WTC11 (cell line): Measurements from ENCODE around the gene SERPIND1. TPM values are rescaled to one million over a fixed set of nuclear protein-coding genes. Genes with fewer than 3 reads are reported as not detected.

Experiments
- ATAC-seq: fragments of 200-7000 bp; cut with Tn5 transposase; 2 replicates; pipeline ENCODE4 v1.10.0; 2021; ENCODE audit warnings: mild to moderate bottlenecking, moderate library complexity
- CTCF ChIA-PET: fragments of 300-600 bp; sonication (Branson Sonifier 250); formaldehyde crosslinking; loops from one replicate; lab custom pipeline; 2021; ENCODE audit warnings: antibody characterized with exemption; lab: Charles Lee
- POLR2A ChIA-PET: fragments of 350-600 bp; sonication (Branson Sonifier 250); formaldehyde crosslinking; loops from one replicate; lab custom pipeline; 2021; ENCODE audit warnings: antibody characterized with exemption; lab: Charles Lee
- DNase-seq: peaks from one replicate; pipeline ENCODE4 v3.0.0; 2021; ENCODE audit warnings: low spot score
- H3K27ac Mint-ChIP-seq: 2 replicates; pipeline ENCODE4 v1.8.0; 2021; ENCODE audit warnings: mixed read lengths
- H3K27me3 Mint-ChIP-seq: 2 replicates; pipeline ENCODE4 v1.8.0; 2021; ENCODE audit warnings: low read depth, mild to moderate bottlenecking, moderate library complexity, mixed read lengths
- H3K36me3 Mint-ChIP-seq: 2 replicates; pipeline ENCODE4 v1.8.0; 2021; ENCODE audit warnings: mixed read lengths
- H3K4me1 Mint-ChIP-seq: 2 replicates; pipeline ENCODE4 v1.8.0; 2022; ENCODE audit warnings: mixed read lengths
- H3K4me3 Mint-ChIP-seq: 2 replicates; pipeline ENCODE4 v1.8.0; 2021; ENCODE audit warnings: mild to moderate bottlenecking, moderate library complexity, mixed read lengths
- H3K9me3 Mint-ChIP-seq: 2 replicates; pipeline ENCODE4 v1.8.0; 2021; ENCODE audit warnings: mixed read lengths
- ATF1 ChIP-seq: sonication (generic); formaldehyde crosslinking; IDR thresholded peaks from 2 replicates; pipeline ENCODE4 v1.8.1; 2023; ENCODE audit warnings: mild to moderate bottlenecking, moderate library complexity, missing genetic modification reagents
- ETV6 ChIP-seq: sonication (generic); formaldehyde crosslinking; IDR thresholded peaks from 2 replicates; pipeline ENCODE4 v1.8.1; 2022; ENCODE audit warnings: mild to moderate bottlenecking, missing genetic modification reagents
- FOXJ3 ChIP-seq: sonication (generic); formaldehyde crosslinking; IDR thresholded peaks from 2 replicates; pipeline ENCODE4 v1.9.0; 2021; ENCODE audit warnings: missing genetic modification reagents, mild to moderate bottlenecking, borderline replicate concordance
- FOXK1 ChIP-seq: sonication (generic); formaldehyde crosslinking; IDR thresholded peaks from 2 replicates; pipeline ENCODE4 v1.8.0; 2022; ENCODE audit warnings: mild to moderate bottlenecking, moderate library complexity, missing genetic modification reagents
- FOXP1 ChIP-seq: sonication (generic); formaldehyde crosslinking; IDR thresholded peaks from 2 replicates; pipeline ENCODE4 v1.8.0; 2022; ENCODE audit warnings: missing genetic modification reagents, mild to moderate bottlenecking, moderate library complexity, borderline replicate concordance
- GRHL2 ChIP-seq: fragments of 250-450 bp; sonication (Bioruptor Pico); IDR thresholded peaks from 2 replicates; pipeline ENCODE4 v1.8.0; 2022; ENCODE audit warnings: mild to moderate bottlenecking, moderate library complexity; ENCODE audit not compliant: insufficient replicate concordance, severe bottlenecking
- GTF2I ChIP-seq: fragments of 250-450 bp; sonication (Bioruptor Pico); conservative IDR thresholded peaks from 2 replicates; pipeline ENCODE4 v1.4.0; 2021; ENCODE audit warnings: mild to moderate bottlenecking
- IRF2 ChIP-seq: sonication (generic); formaldehyde crosslinking; IDR thresholded peaks from 2 replicates; pipeline ENCODE4 v1.8.0; 2022; ENCODE audit warnings: low read depth, missing genetic modification reagents, borderline replicate concordance
- JAZF1 ChIP-seq: fragments of 250-450 bp; sonication (Bioruptor Pico); IDR thresholded peaks from 2 replicates; pipeline ENCODE4 v1.9.0; 2021; ENCODE audit warnings: moderate library complexity, mild to moderate bottlenecking, inconsistent platforms
- MXD4 ChIP-seq: fragments of 250-450 bp; sonication (Bioruptor Pico); IDR thresholded peaks from 2 replicates; pipeline ENCODE4 v1.8.0; 2021; ENCODE audit warnings: mild to moderate bottlenecking, moderate library complexity, borderline replicate concordance
- NR1H2 ChIP-seq: sonication (generic); formaldehyde crosslinking; IDR thresholded peaks from 2 replicates; pipeline ENCODE4 v1.9.0; 2021; ENCODE audit warnings: mild to moderate bottlenecking, moderate library complexity, missing genetic modification reagents
- OVOL2 ChIP-seq: fragments of 250-450 bp; sonication (Bioruptor Pico); IDR thresholded peaks from 2 replicates; pipeline ENCODE4 v1.9.0; 2021; ENCODE audit warnings: mild to moderate bottlenecking, borderline replicate concordance
- PRRX2 ChIP-seq: fragments of 250-450 bp; sonication (Bioruptor Pico); IDR thresholded peaks from 2 replicates; pipeline ENCODE4 v1.8.0; 2021; ENCODE audit warnings: mild to moderate bottlenecking
- TEAD1 ChIP-seq: sonication (generic); formaldehyde crosslinking; IDR thresholded peaks from 2 replicates; pipeline ENCODE4 v1.8.0; 2022; ENCODE audit warnings: mild to moderate bottlenecking, missing genetic modification reagents
- TP53 ChIP-seq: sonication (generic); formaldehyde crosslinking; IDR thresholded peaks from 2 replicates; pipeline ENCODE4 v1.8.1; 2023; ENCODE audit warnings: mild to moderate bottlenecking, missing genetic modification reagents
- ZNF138 ChIP-seq: sonication (generic); formaldehyde crosslinking; conservative IDR thresholded peaks from 2 replicates; pipeline ENCODE4 v1.8.1; 2022; ENCODE audit warnings: mild to moderate bottlenecking, moderate library complexity, missing genetic modification reagents
- ZNF671 ChIP-seq: fragments of 250-450 bp; sonication (Bioruptor Pico); IDR thresholded peaks from 2 replicates; pipeline ENCODE4 v1.8.0; 2021; ENCODE audit warnings: mild to moderate bottlenecking
- total RNA-seq: library from RNA; stranded (reverse); gene quantifications from 3 replicates; pipeline ENCODE4 v1.2.3, GENCODE V29; 2021
- TF ChIP-seq, protein P1 (sequence below): fragments of 250-450 bp; sonication (Bioruptor Pico); IDR thresholded peaks from 2 replicates; pipeline ENCODE4 v1.9.0; 2021; ENCODE audit warnings: moderate library complexity, mild to moderate bottlenecking, inconsistent platforms, borderline replicate concordance
- TF ChIP-seq, protein P2 (sequence below): sonication (generic); formaldehyde crosslinking; IDR thresholded peaks from 2 replicates; pipeline ENCODE4 v1.8.1; 2023; ENCODE audit warnings: mild to moderate bottlenecking, missing genetic modification reagents, moderate library complexity
- TF ChIP-seq, protein P3 (sequence below): sonication (generic); formaldehyde crosslinking; IDR thresholded peaks from 2 replicates; pipeline ENCODE4 v1.8.0; 2022; ENCODE audit warnings: mild to moderate bottlenecking, missing genetic modification reagents
- TF ChIP-seq, protein P4 (sequence below): sonication (generic); formaldehyde crosslinking; IDR thresholded peaks from 2 replicates; pipeline ENCODE4 v1.8.0; 2023; ENCODE audit warnings: missing genetic modification reagents, mild to moderate bottlenecking, borderline replicate concordance

SERPIND1 gene
- total RNA-seq, 1 experiment from 2014 or later = 0.22 TPM

DNA sequence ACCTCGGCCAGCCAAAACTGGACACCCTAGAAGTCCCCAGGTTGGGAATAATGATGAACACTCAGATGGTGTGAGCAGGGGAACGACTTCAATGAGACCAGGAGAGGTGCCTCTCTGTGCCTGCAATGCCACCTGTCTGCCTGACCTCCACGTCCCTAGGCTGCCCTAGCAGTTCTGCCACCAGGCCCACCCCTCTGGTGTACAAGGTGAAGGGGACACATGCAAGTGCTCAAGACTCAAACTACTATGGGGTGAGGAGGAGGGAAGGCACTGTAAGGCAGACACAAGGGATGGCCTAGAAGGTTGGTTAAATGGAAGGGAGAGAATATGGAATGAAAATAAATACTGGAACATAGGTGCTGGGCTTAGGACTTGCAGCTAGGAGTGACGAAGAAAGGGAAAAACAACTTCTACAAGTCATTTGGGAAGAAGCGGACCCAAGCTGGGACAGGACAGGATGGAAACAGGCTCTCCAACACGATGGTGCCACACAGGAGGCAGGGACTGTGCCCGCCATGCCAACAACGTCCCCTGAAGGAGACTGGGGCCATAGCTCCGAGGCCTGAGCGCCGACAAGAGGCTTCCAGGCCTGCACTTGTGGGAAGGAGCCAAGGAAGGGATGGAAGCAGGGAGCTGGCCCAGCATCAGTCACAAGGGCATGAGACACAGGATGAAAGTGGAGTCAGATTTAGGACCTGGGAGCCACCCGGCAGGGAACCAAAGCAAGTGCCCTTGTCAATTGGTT, 18.5 kb downstream of the SERPIND1 start:
- H3K4me1 Mint-ChIP-seq = no peaks in the 10 kb centered on the region
- peaks cover 6% of the 10 kb centered on the region; the same call in 1 of the 2 replicates for H3K36me3 Mint-ChIP-seq
- ChIA-PET CTCF (interaction anchor here (2.2 to 2.4 kb wide), 2 partner anchors 8 to 93 kb away, joined by 10 to 28 read pairs; no protein-coding TSS in a partner anchor), POLR2A (no interaction called here)
- no peaks in the 10 kb centered on the region for H3K27me3 Mint-ChIP-seq
- no peaks in the 10 kb centered on the region for H3K9me3 Mint-ChIP-seq
- DNase-seq = no peak
- H3K27ac Mint-ChIP-seq = 0 out of 2 replicates have a peak overlapping the region, but pooled peaks have one; percentile 8
- no peak overlapping the region for H3K4me3 Mint-ChIP-seq
- TF ChIP-seq ATF1 (no peak), TP53 (CRISPR knock-in tag) (no peak), IRF2 (CRISPR knock-in tag) (no peak), FOXP1 (CRISPR knock-in tag) (no peak), FOXJ3 (CRISPR knock-in tag) (no peak), MXD4 (CRISPR knock-in tag) (no peak), GTF2I (CRISPR knock-in tag) (no peak)
- TF ChIP-seq, protein P1, sequence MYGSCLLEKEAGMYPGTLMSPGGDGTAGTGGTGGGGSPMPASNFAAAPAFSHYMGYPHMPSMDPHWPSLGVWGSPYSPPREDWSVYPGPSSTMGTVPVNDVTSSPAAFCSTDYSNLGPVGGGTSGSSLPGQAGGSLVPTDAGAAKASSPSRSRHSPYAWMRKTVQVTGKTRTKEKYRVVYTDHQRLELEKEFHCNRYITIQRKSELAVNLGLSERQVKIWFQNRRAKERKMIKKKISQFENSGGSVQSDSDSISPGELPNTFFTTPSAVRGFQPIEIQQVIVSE (CRISPR knock-in tag) = no peak
- TF ChIP-seq, protein P2, sequence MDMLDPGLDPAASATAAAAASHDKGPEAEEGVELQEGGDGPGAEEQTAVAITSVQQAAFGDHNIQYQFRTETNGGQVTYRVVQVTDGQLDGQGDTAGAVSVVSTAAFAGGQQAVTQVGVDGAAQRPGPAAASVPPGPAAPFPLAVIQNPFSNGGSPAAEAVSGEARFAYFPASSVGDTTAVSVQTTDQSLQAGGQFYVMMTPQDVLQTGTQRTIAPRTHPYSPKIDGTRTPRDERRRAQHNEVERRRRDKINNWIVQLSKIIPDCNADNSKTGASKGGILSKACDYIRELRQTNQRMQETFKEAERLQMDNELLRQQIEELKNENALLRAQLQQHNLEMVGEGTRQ = no peak
- no peak for ATAC-seq

DNA sequence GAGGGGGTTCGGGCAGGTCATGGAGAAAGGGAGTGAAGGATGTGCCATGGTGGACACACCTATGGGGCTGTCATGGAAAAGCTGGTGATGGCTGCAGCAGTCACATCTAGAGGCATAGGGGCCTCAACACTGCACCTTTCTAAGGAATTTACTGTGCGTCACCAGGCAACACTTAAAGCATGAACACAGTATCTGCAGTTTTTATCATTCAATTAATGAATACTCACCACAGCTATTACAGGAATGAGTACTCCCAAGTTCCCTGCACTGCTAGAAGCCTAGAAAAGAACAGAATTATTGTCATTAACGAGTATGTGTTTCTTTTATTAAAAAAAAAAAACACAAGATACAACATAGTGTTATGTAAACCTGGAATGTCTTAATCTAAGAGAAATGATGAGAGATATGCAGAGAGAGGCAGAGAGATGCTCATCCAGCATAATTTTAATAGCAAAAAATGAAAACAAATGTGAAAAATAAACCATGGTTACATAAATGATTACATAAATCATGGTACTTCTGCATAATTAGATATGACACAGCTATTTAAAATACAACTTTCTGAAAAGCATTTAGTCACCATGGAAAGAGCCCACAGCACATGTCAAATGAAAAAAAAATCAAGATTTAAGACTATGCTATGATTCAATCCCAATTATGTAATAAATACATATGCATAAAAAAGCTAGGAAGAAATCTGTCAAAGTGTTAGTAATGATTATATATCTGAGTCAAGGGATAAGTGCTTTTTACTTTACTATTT, 19.2 kb downstream of the SERPIND1 start:
- H3K27ac Mint-ChIP-seq = no peak overlapping the region
- TF ChIP-seq ZNF138 (CRISPR knock-in tag) (no peak), JAZF1 (CRISPR knock-in tag) (no peak), GRHL2 (CRISPR knock-in tag) (no peak)
- TF ChIP-seq, protein P3, sequence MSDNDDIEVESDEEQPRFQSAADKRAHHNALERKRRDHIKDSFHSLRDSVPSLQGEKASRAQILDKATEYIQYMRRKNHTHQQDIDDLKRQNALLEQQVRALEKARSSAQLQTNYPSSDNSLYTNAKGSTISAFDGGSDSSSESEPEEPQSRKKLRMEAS (CRISPR knock-in tag) = no peak
- TF ChIP-seq, protein P1 (CRISPR knock-in tag) = no peak
- no peaks in the 10 kb centered on the region for H3K9me3 Mint-ChIP-seq
- POLR2A ChIA-PET = no interaction called here
- no peaks in the 10 kb centered on the region for H3K4me1 Mint-ChIP-seq
- CTCF ChIA-PET = interaction anchor here (0.8 to 2.4 kb wide), 6 partner anchors 9 to 93 kb away, joined by 3 to 28 read pairs (median 7); no protein-coding TSS in a partner anchor
- no peak for DNase-seq
- peaks cover 7% of the 10 kb centered on the region for H3K36me3 Mint-ChIP-seq
- no peak for ATAC-seq
- H3K4me3 Mint-ChIP-seq = no peak overlapping the region
- H3K27me3 Mint-ChIP-seq = no peaks in the 10 kb centered on the region

DNA sequence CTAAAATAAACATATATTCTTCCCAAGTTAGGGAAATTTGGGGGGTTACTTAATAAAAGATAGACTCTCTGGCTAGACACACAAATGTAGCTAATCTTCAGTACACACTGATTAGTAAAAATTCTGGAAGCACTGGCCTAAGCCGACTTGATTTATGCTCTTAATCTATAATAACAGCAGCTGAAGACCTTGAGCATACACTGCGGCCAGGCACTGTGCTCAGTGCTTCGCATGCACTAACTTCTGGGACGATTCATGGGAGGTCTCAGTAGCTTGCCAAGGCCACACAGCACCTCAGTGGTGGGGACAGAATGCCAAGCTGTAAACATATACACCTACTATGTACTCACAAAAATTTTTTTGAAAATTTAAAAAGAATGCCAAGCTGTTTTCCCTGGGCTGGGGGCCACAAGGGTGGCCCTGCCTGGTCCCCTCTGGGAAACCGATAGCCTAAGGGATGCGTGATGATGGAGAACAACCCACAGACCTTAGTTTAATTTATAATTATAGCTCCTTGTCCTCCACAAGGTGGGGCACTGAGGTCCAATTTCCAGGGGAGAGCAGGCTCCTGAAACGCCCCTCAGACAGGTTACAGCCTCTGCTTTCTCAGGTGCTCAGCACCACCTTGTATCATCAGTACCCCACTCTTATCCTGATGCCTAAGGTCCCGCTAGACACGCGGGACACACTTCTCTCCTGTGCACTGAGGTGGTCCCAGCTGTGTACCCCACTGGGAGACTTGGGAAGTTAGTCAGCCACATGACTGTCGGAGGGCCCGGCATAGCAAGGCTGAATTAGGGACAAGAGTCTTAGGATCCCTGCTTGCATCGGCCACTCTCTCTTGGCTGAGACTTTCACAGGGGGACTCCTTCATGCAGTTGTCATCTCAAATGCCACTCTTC, 20.1 kb downstream of the SERPIND1 start:
- CTCF ChIA-PET = interaction anchor here (0.8 to 2.4 kb wide), 7 partner anchors 10 to 227 kb away, joined by 3 to 28 read pairs (median 6); no protein-coding TSS in a partner anchor
- no peak for DNase-seq
- Mint-ChIP-seq H3K36me3 (peaks cover 14% of the 10 kb centered on the region), H3K4me1 (no peaks in the 10 kb centered on the region), H3K27ac (no peak overlapping the region), H3K27me3 (no peaks in the 10 kb centered on the region), H3K4me3 (no peak overlapping the region), H3K9me3 (no peaks in the 10 kb centered on the region)
- POLR2A ChIA-PET = no interaction called here
- no peak; the same call in 1 of the 2 replicates for ATAC-seq
- TF ChIP-seq OVOL2 (CRISPR knock-in tag) (no peak), NR1H2 (CRISPR knock-in tag) (no peak), TEAD1 (CRISPR knock-in tag) (no peak), PRRX2 (no peak), GTF2I (CRISPR knock-in tag) (no peak), FOXP1 (CRISPR knock-in tag) (no peak), ETV6 (no peak), FOXJ3 (CRISPR knock-in tag) (no peak), FOXK1 (no peak), ZNF671 (no peak)
- TF ChIP-seq, protein P4, sequence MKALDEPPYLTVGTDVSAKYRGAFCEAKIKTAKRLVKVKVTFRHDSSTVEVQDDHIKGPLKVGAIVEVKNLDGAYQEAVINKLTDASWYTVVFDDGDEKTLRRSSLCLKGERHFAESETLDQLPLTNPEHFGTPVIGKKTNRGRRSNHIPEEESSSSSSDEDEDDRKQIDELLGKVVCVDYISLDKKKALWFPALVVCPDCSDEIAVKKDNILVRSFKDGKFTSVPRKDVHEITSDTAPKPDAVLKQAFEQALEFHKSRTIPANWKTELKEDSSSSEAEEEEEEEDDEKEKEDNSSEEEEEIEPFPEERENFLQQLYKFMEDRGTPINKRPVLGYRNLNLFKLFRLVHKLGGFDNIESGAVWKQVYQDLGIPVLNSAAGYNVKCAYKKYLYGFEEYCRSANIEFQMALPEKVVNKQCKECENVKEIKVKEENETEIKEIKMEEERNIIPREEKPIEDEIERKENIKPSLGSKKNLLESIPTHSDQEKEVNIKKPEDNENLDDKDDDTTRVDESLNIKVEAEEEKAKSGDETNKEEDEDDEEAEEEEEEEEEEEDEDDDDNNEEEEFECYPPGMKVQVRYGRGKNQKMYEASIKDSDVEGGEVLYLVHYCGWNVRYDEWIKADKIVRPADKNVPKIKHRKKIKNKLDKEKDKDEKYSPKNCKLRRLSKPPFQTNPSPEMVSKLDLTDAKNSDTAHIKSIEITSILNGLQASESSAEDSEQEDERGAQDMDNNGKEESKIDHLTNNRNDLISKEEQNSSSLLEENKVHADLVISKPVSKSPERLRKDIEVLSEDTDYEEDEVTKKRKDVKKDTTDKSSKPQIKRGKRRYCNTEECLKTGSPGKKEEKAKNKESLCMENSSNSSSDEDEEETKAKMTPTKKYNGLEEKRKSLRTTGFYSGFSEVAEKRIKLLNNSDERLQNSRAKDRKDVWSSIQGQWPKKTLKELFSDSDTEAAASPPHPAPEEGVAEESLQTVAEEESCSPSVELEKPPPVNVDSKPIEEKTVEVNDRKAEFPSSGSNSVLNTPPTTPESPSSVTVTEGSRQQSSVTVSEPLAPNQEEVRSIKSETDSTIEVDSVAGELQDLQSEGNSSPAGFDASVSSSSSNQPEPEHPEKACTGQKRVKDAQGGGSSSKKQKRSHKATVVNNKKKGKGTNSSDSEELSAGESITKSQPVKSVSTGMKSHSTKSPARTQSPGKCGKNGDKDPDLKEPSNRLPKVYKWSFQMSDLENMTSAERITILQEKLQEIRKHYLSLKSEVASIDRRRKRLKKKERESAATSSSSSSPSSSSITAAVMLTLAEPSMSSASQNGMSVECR (CRISPR knock-in tag) = no peak
